Type B pancreatic cell (in vitro differentiated cells): ENCODE measurements around the gene MKKS. TPM values are rescaled to one million over a fixed set of nuclear protein-coding genes. Genes with fewer than 3 reads are reported as not detected.

ENCODE experiments used
- DNase-seq: peaks from one replicate; pipeline ENCODE4 v3.0.0; 2021; ENCODE audit warnings: mixed read lengths; ENCODE audit not compliant: unreplicated experiment; ENCODE audit errors: extremely low spot score
- H3K27ac Mint-ChIP-seq: 2 replicates; pipeline ENCODE4 v1.8.0; 2021; ENCODE audit warnings: mild to moderate bottlenecking, mixed read lengths
- H3K27me3 Mint-ChIP-seq: 2 replicates; pipeline ENCODE4 v1.8.0; 2021; ENCODE audit warnings: mixed read lengths
- H3K36me3 Mint-ChIP-seq: 2 replicates; pipeline ENCODE4 v1.8.0; 2021; ENCODE audit warnings: mixed read lengths
- H3K4me1 Mint-ChIP-seq: one replicate; pipeline ENCODE4 v1.8.0; 2021; ENCODE audit warnings: mixed read lengths; ENCODE audit not compliant: unreplicated experiment
- H3K4me3 Mint-ChIP-seq: 2 replicates; pipeline ENCODE4 v1.8.0; 2021; ENCODE audit warnings: mild to moderate bottlenecking, mixed read lengths
- H3K9me3 Mint-ChIP-seq: 2 replicates; pipeline ENCODE4 v1.8.0; 2021; ENCODE audit warnings: mixed read lengths
- total RNA-seq: library from RNA; stranded (reverse); gene quantifications from 2 replicates; pipeline ENCODE4 v1.2.1, GENCODE V29; 2021; ENCODE audit warnings: low replicate concordance
- TF ChIP-seq, protein P1 (sequence below): fragments of 200-600 bp; sonication (generic); conservative IDR thresholded peaks from 2 replicates; pipeline ENCODE4 v1.5.0; 2021; ENCODE audit warnings: antibody characterized with exemption, mild to moderate bottlenecking

Gene MKKS
- total RNA-seq, 1 donor from 2014 or later, result 19.9 TPM

- DNase-seq, result no peak
- Mint-ChIP-seq H3K4me3 (no peak overlapping the region), H3K36me3 (no peaks in the 10 kb centered on the region), H3K4me1 (no peaks in the 10 kb centered on the region), H3K27me3 (peaks cover 6% of the 10 kb centered on the region), H3K9me3 (no peaks in the 10 kb centered on the region), H3K27ac (no peak overlapping the region)
- TF ChIP-seq, protein P1, sequence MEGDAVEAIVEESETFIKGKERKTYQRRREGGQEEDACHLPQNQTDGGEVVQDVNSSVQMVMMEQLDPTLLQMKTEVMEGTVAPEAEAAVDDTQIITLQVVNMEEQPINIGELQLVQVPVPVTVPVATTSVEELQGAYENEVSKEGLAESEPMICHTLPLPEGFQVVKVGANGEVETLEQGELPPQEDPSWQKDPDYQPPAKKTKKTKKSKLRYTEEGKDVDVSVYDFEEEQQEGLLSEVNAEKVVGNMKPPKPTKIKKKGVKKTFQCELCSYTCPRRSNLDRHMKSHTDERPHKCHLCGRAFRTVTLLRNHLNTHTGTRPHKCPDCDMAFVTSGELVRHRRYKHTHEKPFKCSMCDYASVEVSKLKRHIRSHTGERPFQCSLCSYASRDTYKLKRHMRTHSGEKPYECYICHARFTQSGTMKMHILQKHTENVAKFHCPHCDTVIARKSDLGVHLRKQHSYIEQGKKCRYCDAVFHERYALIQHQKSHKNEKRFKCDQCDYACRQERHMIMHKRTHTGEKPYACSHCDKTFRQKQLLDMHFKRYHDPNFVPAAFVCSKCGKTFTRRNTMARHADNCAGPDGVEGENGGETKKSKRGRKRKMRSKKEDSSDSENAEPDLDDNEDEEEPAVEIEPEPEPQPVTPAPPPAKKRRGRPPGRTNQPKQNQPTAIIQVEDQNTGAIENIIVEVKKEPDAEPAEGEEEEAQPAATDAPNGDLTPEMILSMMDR, result no peak
Observed at GRCh38 chr20:10375191-10375590, 58.8 kb downstream of the MKKS start.

DNA sequence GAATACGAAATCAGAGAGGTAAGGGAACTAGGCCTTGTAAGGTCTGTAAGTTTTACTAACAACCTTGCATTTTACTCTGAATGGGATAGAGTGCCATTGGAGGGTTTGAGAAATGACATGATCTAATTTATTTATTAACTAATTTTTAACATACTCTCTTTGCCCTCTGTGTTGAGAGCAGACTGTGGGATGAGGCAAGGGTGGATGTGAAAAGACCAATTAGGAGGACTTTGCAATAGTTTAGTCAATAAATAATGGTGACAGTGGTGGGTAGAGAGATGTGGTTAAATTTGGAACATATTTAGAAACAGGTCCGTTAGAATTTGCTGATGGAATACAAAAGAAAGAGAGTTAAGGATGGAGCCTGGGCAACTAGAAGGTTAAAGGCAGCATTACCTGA, 60.0 kb downstream of the MKKS start:
- Mint-ChIP-seq H3K27me3 (peaks cover 6% of the 10 kb centered on the region), H3K36me3 (no peaks in the 10 kb centered on the region), H3K9me3 (no peaks in the 10 kb centered on the region), H3K4me1 (no peaks in the 10 kb centered on the region), H3K4me3 (no peak overlapping the region), H3K27ac (no peak overlapping the region)
- TF ChIP-seq, protein P1, result no peak
- DNase-seq, result no peak

- TF ChIP-seq, protein P1, result no peak
- peaks cover 3% of the 10 kb centered on the region for H3K27me3 Mint-ChIP-seq
- H3K27ac Mint-ChIP-seq, result no peak overlapping the region
- H3K36me3 Mint-ChIP-seq, result no peaks in the 10 kb centered on the region
- no peaks in the 10 kb centered on the region for H3K4me1 Mint-ChIP-seq
- no peaks in the 10 kb centered on the region for H3K9me3 Mint-ChIP-seq
- H3K4me3 Mint-ChIP-seq, result no peak overlapping the region
- no peak for DNase-seq
Observed at GRCh38 chr20:10371467-10371866, 62.6 kb downstream of the MKKS start.

GRCh38 chr20:10370091-10370887, 63.7 kb downstream of the MKKS start:
- no peak for DNase-seq
- no peak overlapping the region for H3K4me3 Mint-ChIP-seq
- H3K9me3 Mint-ChIP-seq, result no peaks in the 10 kb centered on the region
- TF ChIP-seq, protein P1, result no peak
- H3K27ac Mint-ChIP-seq, result no peak overlapping the region
- peaks cover 3% of the 10 kb centered on the region for H3K27me3 Mint-ChIP-seq
- H3K36me3 Mint-ChIP-seq, result no peaks in the 10 kb centered on the region
- no peaks in the 10 kb centered on the region for H3K4me1 Mint-ChIP-seq

- no peaks in the 10 kb centered on the region for H3K9me3 Mint-ChIP-seq
- H3K36me3 Mint-ChIP-seq, result no peaks in the 10 kb centered on the region
- H3K4me3 Mint-ChIP-seq, result no peak overlapping the region
- no peak for DNase-seq
- peaks cover 3% of the 10 kb centered on the region for H3K27me3 Mint-ChIP-seq
- H3K27ac Mint-ChIP-seq, result no peak overlapping the region
- TF ChIP-seq, protein P1, result no peak
- H3K4me1 Mint-ChIP-seq, result no peaks in the 10 kb centered on the region
Observed at GRCh38 chr20:10369723-10370090, 64.3 kb downstream of the MKKS start.

GRCh38 chr20:10368702-10369041, 65.3 kb downstream of the MKKS start:
- Mint-ChIP-seq H3K36me3 (no peaks in the 10 kb centered on the region), H3K27me3 (peaks cover 3% of the 10 kb centered on the region), H3K9me3 (no peaks in the 10 kb centered on the region), H3K4me3 (no peak overlapping the region), H3K27ac (no peak overlapping the region), H3K4me1 (no peaks in the 10 kb centered on the region)
- TF ChIP-seq, protein P1, result no peak
- no peak for DNase-seq
